HG02610 (cell line): ENCODE results near the gene HOXB4.

Experiments
- ATAC-seq: cut with Tn5 transposase; IDR thresholded peaks from one replicate; pipeline ENCODE4 v1.9.1; 2021; ENCODE audit warnings: mild to moderate bottlenecking, moderate library complexity; ENCODE audit not compliant: unreplicated experiment

HOXB4 gene

DNA sequence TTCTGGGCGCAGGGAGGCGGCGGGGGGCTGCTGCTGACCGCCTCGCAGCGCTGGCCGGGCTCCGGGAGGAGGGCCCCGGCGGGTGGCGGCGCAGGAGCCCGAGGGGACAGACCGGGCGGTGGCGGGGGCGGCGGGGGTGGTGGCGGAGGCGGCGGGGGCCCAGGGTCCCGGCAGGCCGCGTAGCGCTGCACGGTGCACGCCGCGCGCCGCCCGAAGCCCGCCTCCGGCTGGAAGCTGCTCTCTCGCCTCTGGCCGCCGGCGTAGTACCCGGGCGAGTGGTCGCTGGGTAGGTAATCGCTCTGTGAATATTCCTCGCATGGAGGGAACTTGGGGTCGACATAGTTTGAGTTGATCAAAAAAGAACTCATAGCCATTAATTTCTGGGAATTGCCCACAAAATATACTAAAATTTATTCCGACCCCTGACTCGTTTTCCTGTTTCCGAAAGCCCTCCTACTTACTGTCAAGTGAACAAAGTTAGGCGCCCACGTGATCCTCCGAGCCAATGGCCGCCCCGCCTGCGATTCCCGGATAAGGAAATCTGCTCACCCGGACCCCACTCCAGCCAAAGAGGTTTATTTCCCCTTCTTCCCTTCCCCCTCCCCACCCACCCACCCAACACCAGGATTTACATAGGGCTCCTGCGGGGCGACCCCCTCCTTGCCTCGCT lies at the start of gene HOXB4:
HOXB4 (minus strand) TSS at position 405 of the 670 bp plus-strand sequence; CDS start at position 374, 31 bp downstream.
- no peak for ATAC-seq

DNA sequence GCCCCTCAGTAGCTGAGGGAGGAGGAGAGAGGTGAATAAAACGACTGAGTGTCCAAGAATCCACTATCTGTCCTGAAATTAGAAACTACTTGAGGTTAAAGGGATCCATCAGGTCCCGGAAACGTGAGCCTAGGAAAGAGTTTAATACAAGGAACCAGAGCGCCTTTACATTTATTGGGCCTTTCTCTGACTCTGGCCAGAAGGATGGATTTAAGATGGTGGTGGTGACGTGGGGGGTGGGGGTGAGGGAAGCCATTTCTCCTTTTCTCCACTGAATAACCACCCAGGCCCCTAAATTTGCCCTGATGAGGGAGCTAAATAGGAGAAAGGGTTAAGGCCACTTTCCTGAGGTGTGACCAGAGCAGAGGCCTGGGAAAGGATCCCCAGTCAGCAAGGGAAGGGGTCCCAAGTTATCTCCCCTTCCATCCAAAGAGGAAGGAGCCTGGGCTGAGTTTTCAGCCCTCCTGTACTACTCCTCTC lies 49.0 kb upstream of the HOXB4 start:
- no peak for ATAC-seq

DNA sequence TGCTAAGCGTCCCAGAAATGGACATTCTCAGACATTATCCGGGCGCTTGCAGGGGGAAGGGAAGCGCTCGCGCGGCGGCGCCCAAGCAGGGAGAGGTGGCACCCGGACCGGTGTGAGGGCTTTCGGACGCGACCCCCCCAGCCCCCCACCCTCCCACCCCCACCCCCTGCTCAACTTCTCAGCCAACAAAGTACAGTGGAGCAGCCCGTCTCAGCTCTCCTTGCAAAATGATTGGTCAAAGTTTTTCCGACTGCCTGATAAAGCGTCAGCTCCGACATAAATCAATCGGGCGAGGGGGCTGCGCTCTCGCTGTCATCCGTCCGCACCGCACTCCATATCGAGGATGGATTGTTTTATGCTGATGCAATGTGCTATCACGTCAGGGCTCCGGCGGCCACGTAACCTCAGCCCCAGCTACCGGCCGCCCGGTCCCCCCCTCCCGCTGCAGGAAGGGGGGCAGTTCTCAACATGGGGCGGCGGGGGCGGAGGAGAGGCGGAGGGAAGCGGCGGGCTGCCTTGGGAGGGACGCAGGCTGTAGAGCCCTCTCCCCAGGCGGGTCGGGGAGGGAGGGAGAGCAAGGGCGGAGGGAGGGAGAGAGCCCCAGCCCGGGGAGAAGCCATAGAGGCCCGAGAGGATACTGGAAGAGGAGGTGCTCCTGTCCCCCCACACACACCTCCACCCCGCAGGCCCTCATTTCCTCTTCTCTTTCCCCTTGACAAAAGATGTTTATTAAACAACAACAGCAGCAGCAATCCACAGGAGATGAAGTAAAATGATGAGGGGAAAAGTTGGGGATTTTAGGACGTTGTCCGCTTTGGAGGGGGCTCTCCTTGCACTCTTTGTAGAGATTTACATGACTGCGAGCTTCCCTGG lies 48.3 kb upstream of the HOXB4 start, which contains the start of gene HOXB9:
HOXB9 (minus strand) TSS at position 114 of the 873 bp plus-strand sequence; CDS start at position 25, 89 bp downstream.
- ATAC-seq = no peak

DNA sequence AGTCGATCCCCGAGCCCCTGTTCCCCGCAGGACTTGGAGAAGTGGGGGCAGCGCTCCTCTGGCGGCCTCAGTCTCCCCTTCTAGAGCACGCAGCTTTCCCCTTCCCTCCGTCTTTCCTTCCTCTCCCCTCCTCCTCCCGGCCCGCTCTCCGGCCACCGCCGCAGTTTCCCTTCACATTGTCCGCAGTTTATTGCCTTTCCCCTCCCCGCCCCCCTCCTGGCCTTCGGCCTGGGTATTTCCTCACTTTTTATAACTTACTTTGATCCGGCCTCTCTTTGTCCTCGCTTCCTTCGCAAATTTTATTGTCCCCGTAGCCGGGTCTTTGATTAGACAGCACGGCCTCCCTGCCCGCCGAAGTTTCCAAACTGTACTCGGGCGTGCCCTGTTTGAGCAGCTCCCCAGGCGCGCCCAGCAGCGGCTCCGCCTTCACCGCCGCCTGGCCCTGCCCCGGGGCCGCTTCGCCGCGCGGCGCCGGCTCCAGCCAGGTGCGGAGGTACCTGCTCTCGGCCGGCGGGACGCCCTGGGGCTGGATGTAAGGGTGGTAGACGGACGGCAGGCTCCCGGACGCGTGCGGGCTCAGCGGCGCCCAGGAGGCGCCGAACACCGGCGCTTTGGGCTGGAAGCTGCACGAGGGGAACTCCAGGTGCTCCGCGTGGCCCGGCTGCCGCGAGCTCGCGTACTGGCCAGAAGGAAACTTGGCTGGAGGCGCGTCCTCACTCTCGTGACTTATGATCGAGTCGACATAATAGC lies 47.5 kb upstream of the HOXB4 start:
- no peak for ATAC-seq

DNA sequence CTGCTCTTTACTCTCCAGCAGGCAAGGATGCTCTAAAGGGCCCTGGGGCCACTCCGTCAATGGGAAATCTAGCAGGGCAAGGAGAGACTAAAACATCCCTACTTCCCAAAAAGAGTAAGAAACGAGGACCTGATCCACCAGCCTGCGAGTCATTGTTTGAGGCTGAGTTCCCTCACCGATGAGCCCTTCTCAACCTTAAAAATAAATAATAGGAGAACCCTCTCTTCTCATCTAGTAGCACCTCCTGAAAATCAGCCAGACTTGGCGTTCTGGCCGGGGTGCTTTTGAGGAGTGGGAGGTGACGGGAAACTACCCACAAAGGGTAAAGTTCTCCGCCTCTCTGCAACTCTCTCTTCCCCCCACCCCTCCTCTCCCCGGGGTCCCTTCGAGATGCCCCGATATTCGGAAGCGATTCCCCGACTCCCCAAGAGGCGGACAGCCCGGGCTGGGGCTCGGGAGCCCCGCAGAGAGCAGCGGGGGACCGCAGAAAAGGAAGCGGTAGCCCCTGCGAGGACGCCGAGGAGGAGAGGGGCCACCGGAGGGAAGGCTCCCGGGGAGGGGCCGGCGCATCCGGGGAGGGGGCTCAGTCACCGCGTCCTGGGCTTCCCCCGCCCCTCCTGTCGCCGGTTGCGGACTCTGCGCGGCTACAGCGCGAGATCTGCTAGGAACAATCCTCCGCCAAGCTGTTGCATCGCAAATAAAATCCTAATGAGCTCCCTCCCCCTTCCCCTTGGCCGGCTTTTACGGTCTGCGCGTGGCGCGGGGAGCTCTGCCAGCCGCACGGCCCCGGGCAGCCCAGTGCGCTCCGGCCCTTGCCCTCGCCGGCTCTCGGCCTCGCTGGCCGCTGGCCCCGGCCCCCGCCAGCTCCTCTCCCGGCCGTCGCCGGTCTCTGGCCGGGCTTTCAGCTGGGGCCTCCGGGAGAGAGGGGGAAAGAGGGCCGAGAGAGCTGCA lies 46.7 kb upstream of the HOXB4 start:
- no peak for ATAC-seq

DNA sequence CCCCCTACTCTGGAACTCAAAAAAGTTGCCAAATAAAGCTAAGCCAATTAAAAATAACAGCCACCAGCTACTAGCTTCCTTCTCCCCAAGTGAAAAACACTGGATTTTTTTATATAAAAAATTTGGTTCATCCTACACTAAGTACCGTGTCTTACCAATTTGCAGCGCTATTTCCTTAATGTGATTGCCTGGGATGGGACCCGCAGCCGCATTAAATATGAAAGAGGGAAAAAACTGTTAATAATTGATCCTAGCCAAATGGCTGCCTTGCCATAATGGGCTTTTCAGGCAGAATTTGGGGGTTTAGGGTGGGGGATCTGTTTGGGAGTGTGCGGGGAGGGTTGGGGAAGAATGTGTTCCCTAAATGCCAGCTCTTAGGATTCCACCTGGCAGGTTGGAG lies 46.0 kb upstream of the HOXB4 start:
- no peak for ATAC-seq

DNA sequence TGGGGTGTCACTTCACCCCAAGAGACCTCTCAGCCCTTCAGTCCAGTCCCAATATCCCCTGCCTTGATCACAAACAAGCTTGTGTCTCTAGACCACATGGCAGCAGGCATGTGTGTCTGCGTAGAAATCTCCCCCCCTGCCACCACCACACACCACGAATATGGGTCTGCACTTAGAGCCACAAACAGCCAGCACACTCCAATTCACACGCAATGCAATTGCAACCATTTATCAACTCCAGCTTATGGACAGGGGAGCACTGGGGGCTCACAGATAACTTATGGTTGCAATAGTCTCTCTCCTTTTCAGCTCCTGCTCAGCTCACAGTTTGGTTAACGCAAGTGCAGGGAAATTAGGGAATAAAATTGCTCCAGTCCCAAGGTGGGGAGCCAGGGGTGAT lies 45.4 kb upstream of the HOXB4 start:
- no peak for ATAC-seq

DNA sequence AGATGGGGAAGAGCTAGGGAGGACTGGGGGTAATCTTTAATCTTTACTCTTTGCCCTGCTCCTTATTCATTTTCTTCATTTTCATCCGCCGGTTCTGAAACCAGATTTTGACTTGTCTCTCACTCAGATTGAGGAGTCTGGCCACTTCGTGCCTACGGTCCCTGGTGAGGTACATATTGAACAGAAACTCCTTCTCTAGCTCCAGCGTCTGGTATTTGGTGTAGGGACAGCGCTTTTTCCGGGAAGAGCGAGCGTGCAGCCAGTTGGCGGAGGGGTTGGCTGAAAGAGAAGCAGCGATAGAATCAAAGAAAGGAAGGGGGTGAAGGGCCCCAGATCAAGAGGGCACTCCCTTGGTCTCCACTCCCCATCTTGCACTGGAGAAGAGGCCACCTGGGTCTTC lies 44.7 kb upstream of the HOXB4 start:
- ATAC-seq = no peak

DNA sequence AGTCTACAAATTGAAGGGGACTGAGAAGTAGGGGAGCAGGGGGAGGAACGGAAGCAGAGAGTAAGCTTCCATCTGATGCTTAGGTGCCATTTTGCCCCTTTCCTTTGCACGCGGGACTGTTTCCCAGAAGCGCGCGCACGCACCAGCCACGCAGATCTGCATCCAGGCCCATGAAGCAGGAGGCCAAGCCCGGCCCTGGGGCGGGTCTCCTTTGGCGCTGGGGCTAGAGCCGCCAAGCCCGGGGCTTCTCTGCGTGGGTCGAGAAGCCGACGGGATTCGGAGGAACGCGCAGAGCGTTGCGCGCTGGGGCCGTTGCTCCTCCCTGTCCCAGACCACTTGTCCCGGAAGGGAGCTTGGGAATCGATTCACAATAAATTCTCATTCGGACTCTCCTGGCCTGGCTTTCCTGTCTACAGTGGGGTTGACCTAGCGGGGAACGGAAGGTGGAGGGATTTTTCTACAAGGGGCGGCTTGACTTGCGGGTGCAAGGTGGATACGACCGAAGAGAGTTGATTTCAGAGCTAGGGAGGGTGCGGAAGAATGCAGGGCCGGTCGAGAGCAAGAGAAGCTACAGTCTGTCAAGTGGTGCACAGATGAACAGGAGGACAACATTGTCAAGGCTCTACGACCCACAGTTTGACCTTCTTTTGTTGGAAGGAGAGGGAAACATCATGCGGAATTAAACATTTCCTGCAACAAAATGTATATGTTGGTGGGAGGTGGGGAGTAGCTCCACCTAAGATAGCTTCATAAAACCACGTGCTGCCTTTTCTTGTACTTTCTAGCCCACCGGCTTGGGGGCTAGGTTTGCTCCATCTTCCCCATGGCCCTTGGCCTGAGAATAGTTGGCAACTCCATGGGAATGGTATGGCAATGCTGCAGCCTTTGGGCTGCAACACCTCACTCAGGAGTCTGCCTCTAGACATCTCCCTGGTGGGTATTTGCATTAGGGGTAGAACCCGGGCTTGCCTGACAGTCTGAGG lies 43.6 kb upstream of the HOXB4 start:
- ATAC-seq = no peak

DNA sequence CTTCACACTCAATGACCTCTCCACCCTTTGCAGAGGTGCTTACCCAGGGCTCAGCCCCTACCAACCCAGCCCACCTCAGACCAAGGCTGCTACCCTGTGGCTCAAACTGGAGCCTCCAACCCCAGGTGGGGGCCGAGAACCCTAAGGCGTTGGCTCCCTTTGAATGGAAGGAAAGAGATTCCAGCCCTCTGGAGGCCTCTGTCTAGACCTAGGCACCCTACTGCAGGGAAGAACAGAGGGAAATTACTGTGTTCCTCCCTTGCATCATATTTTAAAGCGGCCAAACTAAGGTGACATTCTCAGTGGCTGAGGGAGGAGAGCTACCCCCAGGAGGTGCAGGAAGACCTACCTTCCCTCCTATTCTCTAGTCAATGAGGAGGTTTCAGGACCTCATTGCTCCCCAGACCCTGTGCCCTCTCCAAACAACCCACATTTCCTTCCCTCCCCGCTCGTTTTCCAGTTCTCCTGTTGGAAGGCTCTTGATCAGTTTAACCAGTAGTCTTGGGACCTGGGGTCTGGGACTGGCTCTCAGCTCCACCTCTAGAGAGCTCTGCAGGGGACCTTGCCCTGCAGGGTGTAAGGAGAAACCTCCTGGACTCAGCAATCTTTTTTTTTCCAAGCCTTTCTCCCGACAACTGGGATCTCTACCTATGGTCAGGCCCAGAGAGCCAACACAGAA lies 42.5 kb upstream of the HOXB4 start:
- ATAC-seq = no peak

DNA sequence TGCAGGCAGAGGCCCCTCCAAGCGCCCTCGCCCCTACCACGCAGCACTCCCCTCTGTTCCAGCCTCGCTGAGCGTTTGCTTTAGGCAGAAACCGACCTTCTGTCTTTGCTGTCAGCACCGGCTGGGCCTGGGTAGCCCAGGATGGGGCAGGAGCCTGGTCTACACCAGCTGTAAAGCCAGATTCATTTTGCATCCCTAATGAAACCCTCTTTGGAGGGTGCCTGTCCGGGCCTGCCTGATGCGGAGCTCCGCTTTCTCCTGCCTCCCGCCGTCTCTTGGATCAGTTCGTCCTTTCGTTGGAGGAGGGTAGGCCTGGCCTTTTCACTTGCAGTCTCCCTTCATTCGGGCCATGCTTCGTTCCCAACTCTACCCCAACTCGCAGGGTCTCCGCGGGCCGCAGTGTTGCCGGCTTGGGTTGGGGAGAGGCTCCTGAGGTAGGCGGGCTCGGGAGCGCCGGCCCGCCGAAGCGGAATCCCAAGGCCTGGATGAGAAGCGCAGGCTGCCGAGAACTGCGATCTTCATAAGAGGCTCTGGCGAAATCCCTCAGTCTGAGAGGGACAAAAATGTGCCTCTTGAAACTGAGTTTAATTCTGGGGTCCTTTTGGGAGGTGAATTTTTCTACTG lies 41.8 kb upstream of the HOXB4 start:
- no peak for ATAC-seq

DNA sequence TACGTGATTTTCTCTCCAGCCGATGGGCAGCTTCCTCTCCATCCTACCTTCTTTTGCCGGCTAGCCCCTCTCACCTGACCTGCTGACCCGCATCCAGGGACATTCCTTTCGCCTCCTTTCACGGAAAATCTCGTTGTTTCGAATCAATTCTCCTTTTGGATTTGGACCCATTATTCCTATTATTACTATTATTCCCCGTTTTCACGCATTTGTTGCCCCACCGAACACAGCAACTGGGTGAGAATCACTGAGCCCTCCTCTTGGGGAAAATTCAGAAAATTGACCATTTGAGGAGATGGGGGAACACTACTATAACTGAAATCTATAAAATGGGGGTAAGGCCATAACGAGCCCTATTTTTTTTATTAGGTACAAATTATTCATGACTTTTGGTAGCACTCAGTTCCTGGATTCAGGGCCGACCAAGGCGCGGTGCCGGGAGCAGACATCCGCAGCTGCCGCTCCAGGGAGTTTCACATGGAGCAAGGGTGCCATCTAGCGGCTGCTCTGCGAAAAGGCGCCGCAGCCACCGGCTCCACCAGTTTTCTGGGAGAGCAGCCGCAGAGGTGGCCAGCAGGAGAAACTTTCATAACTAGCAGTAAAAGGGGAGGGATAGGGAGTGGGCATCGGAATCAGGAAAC lies 40.2 kb upstream of the HOXB4 start:
- ATAC-seq = no peak

DNA sequence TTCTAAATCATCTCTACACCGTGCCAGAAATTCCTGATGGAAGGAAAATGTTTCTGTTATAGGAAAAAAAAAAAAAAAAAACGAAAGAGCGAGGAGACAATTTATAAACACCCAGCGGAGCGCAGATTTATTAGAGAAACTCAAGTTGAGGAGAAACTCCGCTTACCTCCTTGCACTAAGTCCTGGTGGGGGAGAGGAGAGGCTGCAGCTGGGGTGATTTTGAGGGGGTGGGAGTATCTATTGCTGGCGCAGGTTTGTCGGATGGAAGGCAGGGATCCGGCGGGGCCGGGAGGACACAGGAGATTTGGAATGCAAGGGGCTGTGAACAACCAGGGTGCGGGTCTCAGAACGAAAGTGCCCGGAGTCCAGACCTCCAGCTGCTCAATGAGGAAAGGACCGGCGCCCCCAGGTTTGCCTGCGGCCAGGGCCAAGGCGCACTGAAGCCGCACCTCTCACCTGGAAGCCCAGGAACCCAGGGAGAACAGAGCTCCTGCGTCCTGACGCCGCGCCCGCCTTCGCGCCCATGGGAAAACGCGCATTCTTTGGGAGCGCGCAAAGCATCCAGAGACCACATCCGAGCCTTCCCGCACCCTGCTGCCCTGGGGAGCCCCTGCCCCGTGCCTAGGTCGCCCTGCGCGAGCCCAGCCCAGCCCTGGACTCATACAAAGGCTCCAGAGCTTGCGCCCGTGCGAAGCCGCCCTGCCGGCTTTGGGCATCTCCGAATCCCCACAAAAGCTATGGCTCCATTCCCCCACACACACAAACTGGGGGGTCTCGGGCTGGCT lies 39.5 kb upstream of the HOXB4 start:
- ATAC-seq = no peak

DNA sequence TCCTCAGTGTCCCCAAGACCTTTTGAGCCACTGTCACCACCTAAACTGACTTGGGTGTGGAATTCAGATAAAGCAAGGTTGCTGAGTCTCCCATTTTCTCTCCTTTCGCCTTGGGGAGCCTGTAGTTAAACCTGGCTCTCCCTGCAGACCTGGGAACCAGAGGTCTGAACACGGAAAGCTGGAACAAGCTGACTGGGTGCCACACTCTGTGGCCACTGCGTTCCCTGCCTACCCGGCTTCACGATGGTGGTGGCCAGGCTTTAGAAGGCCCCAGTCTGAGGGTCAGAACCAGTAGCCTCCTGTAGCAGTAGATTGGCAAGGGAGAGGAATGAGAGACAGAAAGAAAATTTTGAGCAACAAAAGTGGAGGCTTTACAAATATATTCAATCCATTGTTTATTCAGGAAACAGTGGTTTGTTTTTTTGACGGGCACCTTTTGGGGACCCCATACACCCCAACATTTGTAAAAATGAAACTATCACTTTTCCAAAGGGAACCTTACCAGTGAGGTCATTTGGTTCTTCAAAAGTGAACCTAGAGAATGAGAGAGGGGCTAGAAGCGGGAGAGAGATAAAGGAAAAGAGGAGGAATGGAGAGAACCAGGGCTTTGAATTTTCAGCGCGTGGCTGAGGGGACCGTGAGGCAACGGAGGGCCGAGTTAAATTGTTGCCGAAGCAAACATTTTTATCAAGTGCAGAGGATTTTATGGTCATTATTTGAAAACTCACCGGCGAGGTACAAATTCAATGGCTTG lies 38.7 kb upstream of the HOXB4 start:
- no peak for ATAC-seq

DNA sequence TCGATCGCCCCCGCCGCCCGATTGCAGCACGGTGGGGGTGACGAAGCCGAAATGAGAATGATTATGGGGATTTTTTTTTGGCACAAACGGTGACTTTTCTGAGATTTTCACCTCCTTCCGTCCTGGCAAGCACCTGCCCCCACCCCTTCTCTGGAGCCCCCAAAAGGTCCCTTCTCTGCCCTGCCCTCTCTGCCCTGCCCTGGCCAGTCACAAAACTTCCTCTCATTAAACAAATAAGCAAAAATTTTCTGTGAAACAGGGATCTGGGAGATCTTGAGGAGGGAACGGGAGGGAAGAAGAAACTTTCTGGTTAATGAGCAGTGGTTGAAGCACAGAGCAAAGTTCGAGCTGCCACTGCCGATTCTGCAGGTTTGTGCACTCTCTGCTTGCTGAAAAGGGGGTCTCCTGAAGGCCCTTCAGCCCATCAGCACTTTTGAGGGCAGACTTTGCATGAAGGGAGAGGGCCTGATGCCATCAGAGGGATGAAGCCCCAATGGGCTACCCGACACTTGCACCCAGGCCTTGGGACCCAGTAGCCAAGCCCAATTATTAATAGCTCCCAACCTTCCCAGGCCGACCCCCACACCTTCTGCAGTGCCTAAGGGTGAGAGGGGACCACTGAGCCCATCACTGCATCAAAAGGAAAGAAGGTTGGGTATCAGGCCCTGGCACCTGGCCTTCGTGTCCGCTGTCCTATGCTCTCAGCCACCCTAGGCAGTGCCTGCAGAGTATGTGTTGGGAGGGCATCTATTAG lies 38.0 kb upstream of the HOXB4 start:
- ATAC-seq = no peak
